GM23338 (cell line): ENCODE results near the gene USP51. TPM values are rescaled to one million over a fixed set of nuclear protein-coding genes. Genes with fewer than 3 reads are reported as not detected.

ENCODE experiments used
- ATAC-seq: fragments of 200-7000 bp; cut with Tn5 transposase; 3 replicates; pipeline ENCODE4 v1.9.1; 2020
- DNase-seq: peaks from one replicate; pipeline ENCODE4 v3.0.0-alpha.2; 2015; ENCODE audit warnings: low spot score
- H2AFZ ChIP-seq: fragments of 200-600 bp; sonication (generic); 2 replicates; pipeline ENCODE4 v1.8.0; 2016; ENCODE audit warnings: antibody characterized with exemption, mild to moderate bottlenecking, moderate library complexity
- H3F3A ChIP-seq: fragments of 200-600 bp; sonication (generic); replicated peaks from 2 replicates; pipeline ENCODE4 v1.8.0; 2017; ENCODE audit warnings: antibody characterized with exemption, mixed run types, low read depth
- H3K27ac ChIP-seq: fragments of 200-600 bp; sonication (generic); 2 replicates; pipeline ENCODE4 v1.6.1; 2016; ENCODE audit warnings: low read depth
- H3K27me3 ChIP-seq: fragments of 200-600 bp; sonication (generic); 2 replicates; pipeline ENCODE4 v1.8.0; 2016; ENCODE audit warnings: mild to moderate bottlenecking, mixed run types, moderate library complexity; ENCODE audit not compliant: insufficient read depth
- H3K36me3 ChIP-seq: fragments of 200-600 bp; sonication (generic); 2 replicates; pipeline ENCODE4 v1.8.0; 2016; ENCODE audit warnings: mild to moderate bottlenecking; ENCODE audit not compliant: insufficient read depth
- H3K4me1 ChIP-seq: fragments of 200-600 bp; sonication (generic); 2 replicates; pipeline ENCODE4 v1.8.0; 2016; ENCODE audit warnings: mild to moderate bottlenecking, moderate library complexity; ENCODE audit not compliant: insufficient read depth
- H3K4me2 ChIP-seq: fragments of 200-600 bp; sonication (generic); 2 replicates; pipeline ENCODE4 v1.7.1; 2017; ENCODE audit warnings: mixed run types
- H3K4me3 ChIP-seq: fragments of 200-600 bp; sonication (generic); 2 replicates; pipeline ENCODE4 v1.6.1; 2016; ENCODE audit warnings: mixed run types
- H3K79me2 ChIP-seq: fragments of 200-600 bp; sonication (generic); replicated peaks from 2 replicates; pipeline ENCODE4 v1.8.0; 2017; ENCODE audit warnings: mild to moderate bottlenecking; ENCODE audit not compliant: insufficient read depth
- H3K9me2 ChIP-seq: fragments of 200-600 bp; sonication (generic); 2 replicates; pipeline ENCODE4 v1.8.0; 2017; ENCODE audit not compliant: insufficient read depth
- H4K20me1 ChIP-seq: fragments of 200-600 bp; sonication (generic); replicated peaks from 2 replicates; pipeline ENCODE4 v1.8.0; 2017; ENCODE audit warnings: mild to moderate bottlenecking; ENCODE audit not compliant: insufficient read depth
- H3K27ac Mint-ChIP-seq: 2 replicates; pipeline ENCODE4 v1.8.0; 2020; ENCODE audit warnings: inconsistent platforms, mild to moderate bottlenecking, moderate library complexity, mixed read lengths
- H3K27me3 Mint-ChIP-seq: 3 replicates; pipeline ENCODE4 v1.8.0; 2022; ENCODE audit warnings: low read depth, mild to moderate bottlenecking, moderate library complexity, mixed read lengths, inconsistent platforms; ENCODE audit not compliant: insufficient read depth, poor library complexity
- H3K36me3 Mint-ChIP-seq: 3 replicates; pipeline ENCODE4 v1.8.0; 2021; ENCODE audit warnings: low read depth, mild to moderate bottlenecking, inconsistent platforms, moderate library complexity, mixed read lengths
- H3K4me1 Mint-ChIP-seq: 3 replicates; pipeline ENCODE4 v1.8.0; 2020; ENCODE audit warnings: mild to moderate bottlenecking, inconsistent platforms, mixed read lengths
- H3K4me3 Mint-ChIP-seq: 3 replicates; pipeline ENCODE4 v1.8.0; 2021; ENCODE audit warnings: moderate library complexity, mild to moderate bottlenecking, inconsistent platforms, mixed read lengths
- H3K9me3 Mint-ChIP-seq: 3 replicates; pipeline ENCODE4 v1.8.0; 2020; ENCODE audit warnings: moderate library complexity, mild to moderate bottlenecking, inconsistent platforms, mixed read lengths
- CTCF ChIP-seq, 2 experiments: fragments of 200-600 bp in 1 of 2; sonication (generic) in 1 of 2; conservative IDR thresholded peaks; 2 replicates each; pipeline versions ENCODE4 v1.5.1 to v1.6.1; 2016 to 2017; ENCODE audit warnings: antibody characterized with exemption in 2 of 2, low read depth in 2 of 2, mild to moderate bottlenecking in 2 of 2, moderate library complexity in 1 of 2
- ETS1 ChIP-seq: IDR thresholded peaks from 2 replicates; pipeline ENCODE4 v1.6.1; 2016; ENCODE audit warnings: antibody characterized with exemption
- EZH2 ChIP-seq: fragments of 200-600 bp; sonication (generic); IDR thresholded peaks from one replicate; pipeline ENCODE4 v1.8.0; 2017; ENCODE audit warnings: antibody characterized with exemption, mild to moderate bottlenecking, low read depth; ENCODE audit not compliant: unreplicated experiment
- JUNB ChIP-seq: IDR thresholded peaks from one replicate; pipeline ENCODE4 v1.6.1; 2016; ENCODE audit warnings: antibody characterized with exemption; ENCODE audit not compliant: unreplicated experiment
- ZNF114 ChIP-seq: fragments of 250-450 bp; sonication (Bioruptor Pico); IDR thresholded peaks from 2 replicates; pipeline ENCODE4 v1.5.0; 2020; ENCODE audit warnings: mild to moderate bottlenecking, moderate library complexity
- ZNF331 ChIP-seq: fragments of 250-450 bp; sonication (Bioruptor Pico); IDR thresholded peaks from 2 replicates; pipeline ENCODE4 v1.5.0; 2020; ENCODE audit warnings: low read depth, mild to moderate bottlenecking, moderate library complexity
- ZNF462 ChIP-seq: fragments of 250-450 bp; sonication (Bioruptor Pico); IDR thresholded peaks from 2 replicates; pipeline ENCODE4 v1.5.0; 2020; ENCODE audit warnings: mild to moderate bottlenecking, moderate library complexity
- polyA plus RNA-seq: library from polyadenylated mRNA; unstranded; fragments of >200 nt; fragmentation: Nextera tagmentation; extraction: Ambion mirVana; gene quantifications from 2 replicates; pipeline ENCODE4 v1.2.1, GENCODE V29; 2016
- total RNA-seq: library from RNA; depleted of rRNA; stranded (reverse); fragments of >200 nt; shearing (Covaris generic); gene quantifications from 2 replicates; pipeline ENCODE4 v1.2.3, GENCODE V29; 2014

USP51 gene
- total and polyA plus RNA-seq, 2 experiments from 2014 or later = 3.5 to 5.5 TPM

GRCh38 chrX:55484948-55485347, 4.7 kb downstream of the USP51 start:
- Mint-ChIP-seq H3K27me3 (no peaks in the 10 kb centered on the region), H3K27ac (no peak overlapping the region), H3K4me3 (no peak overlapping the region), H3K9me3 (no peaks in the 10 kb centered on the region), H3K4me1 (no peaks in the 10 kb centered on the region), H3K36me3 (peaks cover 12% of the 10 kb centered on the region)
- Histone ChIP-seq H3K27ac (no peak overlapping the region), H2AFZ (no peak overlapping the region), H3K4me2 (no peak overlapping the region), H3K4me3 (no peak overlapping the region), H3K79me2 (no peaks in the 10 kb centered on the region), H3K9me2 (no peaks in the 10 kb centered on the region), H4K20me1 (no peaks in the 10 kb centered on the region), H3K27me3 (no peaks in the 10 kb centered on the region), H3K4me1 (no peaks in the 10 kb centered on the region), H3F3A (no peaks in the 10 kb centered on the region), H3K36me3 (no peaks in the 10 kb centered on the region)
- DNase-seq (no peak), ATAC-seq (no peak)
- TF ChIP-seq CTCF (conservative IDR thresholded peaks at IDR 0.05; ENCODE audit: low read depth in 2 of 2) (no peak), ZNF114 (no peak), ETS1 (no peak), JUNB (no peak), EZH2 (no peak), ZNF462 (CRISPR knock-in tag) (no peak), ZNF331 (CRISPR knock-in tag) (no peak)
